ENCODE measurements around the gene DAPP1. TPM values are rescaled to one million over a fixed set of nuclear protein-coding genes. Genes with fewer than 3 reads are reported as not detected.

Gene DAPP1
- total RNA-seq, 4 donors from 2014 or later = 14.6 to 52.2 (median 25.7) TPM

DNA sequence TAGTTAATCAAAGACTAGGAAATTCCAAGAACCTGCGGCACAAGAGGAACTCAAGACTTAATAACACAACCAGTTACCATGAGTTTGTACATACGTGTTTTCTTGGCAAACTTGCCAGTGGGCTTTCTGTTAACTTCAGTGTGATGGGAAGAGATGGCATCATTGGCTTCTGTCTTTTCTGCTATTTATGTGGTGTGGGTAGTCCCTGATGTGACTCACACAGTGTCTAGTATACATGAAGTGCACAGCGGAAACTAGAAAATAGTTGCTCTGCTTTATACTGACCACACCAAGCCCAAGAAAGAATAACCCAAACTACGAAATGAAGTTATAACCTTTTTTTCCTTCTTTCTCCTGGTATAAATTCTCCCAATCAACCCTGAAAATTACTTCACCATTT lies 24.5 kb downstream of the DAPP1 start:
- Histone ChIP-seq H3K4me1 (no peaks in the 10 kb centered on the region), H3K36me3 (peaks cover 6% of the 10 kb centered on the region), H3K27me3 (no peaks in the 10 kb centered on the region), H3K9me3 (no peaks in the 10 kb centered on the region), H3K27ac (no peak overlapping the region), H3K4me3 (no peak overlapping the region)
- TF ChIP-seq POLR2A (IDR thresholded peaks at IDR 0.05) = no peak
- TF ChIP-seq CTCF (IDR thresholded peaks at IDR 0.05) = no peak
- no peak for TF ChIP-seq EP300 (IDR thresholded peaks at IDR 0.05)
- no peak for TF ChIP-seq POLR2AphosphoS5 (IDR thresholded peaks at IDR 0.05)
- DNase-seq (ENCODE audit: low spot score in 2 of 2) = no peak
- 92% methylated on average over 4 of the region's 4 CpGs for WGBS

- Histone ChIP-seq H3K27me3 (no peaks in the 10 kb centered on the region), H3K9me3 (no peaks in the 10 kb centered on the region), H3K4me1 (no peaks in the 10 kb centered on the region), H3K27ac (no peak overlapping the region), H3K36me3 (no peaks in the 10 kb centered on the region), H3K4me3 (no peak overlapping the region)
- no peak for DNase-seq (ENCODE audit: low spot score in 2 of 2)
- TF ChIP-seq POLR2AphosphoS5 (IDR thresholded peaks at IDR 0.05) (no peak), POLR2A (IDR thresholded peaks at IDR 0.05) (no peak), EP300 (IDR thresholded peaks at IDR 0.05) (no peak), CTCF (IDR thresholded peaks at IDR 0.05) (no peak)
Observed at GRCh38 chr4:99843413-99843812, 26.8 kb downstream of the DAPP1 start.

GRCh38 chr4:99844048-99844447 lies 27.4 kb downstream of the DAPP1 start:
- Histone ChIP-seq H3K36me3 (no peaks in the 10 kb centered on the region), H3K4me3 (no peak overlapping the region), H3K4me1 (no peaks in the 10 kb centered on the region), H3K9me3 (no peaks in the 10 kb centered on the region), H3K27me3 (no peaks in the 10 kb centered on the region), H3K27ac (no peak overlapping the region)
- TF ChIP-seq POLR2A (IDR thresholded peaks at IDR 0.05) (no peak), EP300 (IDR thresholded peaks at IDR 0.05) (no peak), CTCF (IDR thresholded peaks at IDR 0.05) (no peak), POLR2AphosphoS5 (IDR thresholded peaks at IDR 0.05) (no peak)
- DNase-seq (ENCODE audit: low spot score in 2 of 2) = no peak
- WGBS = 83% methylated on average over 7 of the region's 7 CpGs

- Histone ChIP-seq H3K4me1 (no peaks in the 10 kb centered on the region), H3K36me3 (no peaks in the 10 kb centered on the region), H3K4me3 (no peak overlapping the region), H3K27me3 (no peaks in the 10 kb centered on the region), H3K9me3 (no peaks in the 10 kb centered on the region), H3K27ac (no peak overlapping the region)
- 92% methylated on average over 1 of the region's 1 CpG for WGBS
- TF ChIP-seq EP300 (IDR thresholded peaks at IDR 0.05) (no peak), POLR2A (IDR thresholded peaks at IDR 0.05) (no peak), CTCF (IDR thresholded peaks at IDR 0.05) (no peak), POLR2AphosphoS5 (IDR thresholded peaks at IDR 0.05) (no peak)
- DNase-seq (ENCODE audit: low spot score in 2 of 2) = no peak
Observed at GRCh38 chr4:99845179-99845578, 28.6 kb downstream of the DAPP1 start.

GRCh38 chr4:99845708-99846469 lies 29.3 kb downstream of the DAPP1 start:
- WGBS = 68% methylated on average over 2 of the region's 2 CpGs

More at GRCh38 chr4:99845708-99846469, 29.3 kb downstream of the DAPP1 start:
- H3K9me3 ChIP-seq = no peaks in the 10 kb centered on the region
- TF ChIP-seq EP300 (IDR thresholded peaks at IDR 0.05) (no peak), CTCF (IDR thresholded peaks at IDR 0.05) (no peak), POLR2AphosphoS5 (IDR thresholded peaks at IDR 0.05) (no peak), POLR2A (IDR thresholded peaks at IDR 0.05) (no peak)
- no peaks in the 10 kb centered on the region for H3K36me3 ChIP-seq
- no peaks in the 10 kb centered on the region for H3K4me1 ChIP-seq
- no peak overlapping the region for H3K27ac ChIP-seq
- DNase-seq (ENCODE audit: low spot score in 2 of 2) = no peak
- H3K4me3 ChIP-seq = no peak overlapping the region
- no peaks in the 10 kb centered on the region for H3K27me3 ChIP-seq
